ENCODE measurements around the gene RAP1GAP2.
"Not testable (repeated sequence)": the region's sequence is repeated elsewhere in the genome, so short reads cannot be mapped to it uniquely, and the experiment has no call there.

RAP1GAP2 gene

DNA sequence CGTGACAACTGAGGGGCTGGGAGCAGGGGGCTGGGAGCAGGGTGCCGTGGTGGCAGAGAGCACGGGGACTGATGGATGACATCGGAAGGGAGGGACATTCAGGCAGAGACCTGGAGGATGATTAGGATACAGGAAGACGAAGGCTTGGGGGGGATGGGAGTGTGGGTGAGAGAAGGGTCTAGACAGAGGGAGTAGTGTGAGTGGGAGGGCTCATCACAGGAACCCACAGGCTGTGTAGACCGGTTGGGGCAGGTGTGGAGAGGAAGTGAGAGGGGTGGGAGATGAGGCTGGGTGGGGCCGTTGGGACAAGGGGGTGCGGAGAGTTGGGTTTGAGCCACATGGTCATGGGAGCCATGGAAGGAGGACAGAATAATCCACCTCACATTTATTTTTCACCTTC, 83.8 kb downstream of the RAP1GAP2 start:
- in situ Hi-C loops (cut with MboI; ENCODE audit: low sequenced_read_pairs): no loop called here

DNA sequence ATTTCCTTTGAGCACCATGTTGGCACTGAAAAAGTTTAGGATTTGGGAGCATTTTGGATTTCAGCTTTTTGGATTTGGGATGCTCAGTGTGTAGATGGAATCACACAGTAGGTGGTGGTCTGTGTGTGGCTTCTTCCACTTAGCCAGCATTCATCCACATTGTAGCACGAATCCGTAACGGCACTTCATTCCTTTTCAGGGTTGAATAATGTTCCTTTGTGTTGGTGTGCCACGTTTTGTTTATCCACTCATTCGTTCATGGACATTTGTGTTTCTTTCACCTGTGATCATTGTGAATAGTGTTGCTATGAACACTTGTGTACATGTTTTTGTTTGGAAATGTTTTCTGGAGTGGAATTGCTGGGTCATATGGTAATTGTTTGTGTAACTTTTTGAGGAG, 85.1 kb downstream of the RAP1GAP2 start:
- in situ Hi-C loops (cut with MboI; ENCODE audit: low sequenced_read_pairs): no loop called here

DNA sequence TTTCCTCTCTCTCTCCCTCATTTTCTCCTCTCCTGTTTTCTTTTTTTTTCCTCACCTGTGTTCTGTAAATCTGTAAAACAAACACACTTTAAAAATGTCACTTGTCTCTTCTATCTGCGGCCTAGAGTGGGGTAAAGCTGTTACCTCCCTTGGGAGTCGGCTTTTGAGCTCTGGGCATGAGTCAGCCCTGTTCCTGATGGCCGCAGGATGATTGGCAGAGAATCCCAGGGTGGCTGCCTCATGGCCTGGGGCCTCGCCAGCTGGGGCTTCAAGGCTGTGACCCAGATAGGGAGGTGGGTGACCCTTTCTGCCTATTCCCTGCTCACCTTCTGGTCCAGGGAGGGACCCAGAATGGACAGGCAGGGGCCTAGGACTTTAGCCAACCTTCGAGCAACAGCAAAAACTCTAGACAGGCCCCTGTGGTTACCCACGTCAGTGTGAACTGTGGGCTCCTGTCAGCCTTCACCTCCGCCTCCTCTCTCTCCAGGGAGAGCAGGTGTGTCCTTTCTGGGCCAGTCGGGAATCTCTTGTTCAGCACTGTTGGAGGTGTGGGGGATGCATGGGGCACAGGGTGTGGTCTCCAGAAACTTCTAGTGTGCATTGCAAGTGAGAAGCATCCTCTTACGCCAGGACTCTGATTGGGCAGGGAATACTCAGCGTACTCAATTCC, 87.4 kb downstream of the RAP1GAP2 start:
- in situ Hi-C loops (cut with MboI; ENCODE audit: low sequenced_read_pairs): no loop called here

GRCh38 chr17:2885733-2886132, 89.5 kb downstream of the RAP1GAP2 start:
- in situ Hi-C loops (cut with MboI; ENCODE audit: low sequenced_read_pairs): no loop called here

DNA sequence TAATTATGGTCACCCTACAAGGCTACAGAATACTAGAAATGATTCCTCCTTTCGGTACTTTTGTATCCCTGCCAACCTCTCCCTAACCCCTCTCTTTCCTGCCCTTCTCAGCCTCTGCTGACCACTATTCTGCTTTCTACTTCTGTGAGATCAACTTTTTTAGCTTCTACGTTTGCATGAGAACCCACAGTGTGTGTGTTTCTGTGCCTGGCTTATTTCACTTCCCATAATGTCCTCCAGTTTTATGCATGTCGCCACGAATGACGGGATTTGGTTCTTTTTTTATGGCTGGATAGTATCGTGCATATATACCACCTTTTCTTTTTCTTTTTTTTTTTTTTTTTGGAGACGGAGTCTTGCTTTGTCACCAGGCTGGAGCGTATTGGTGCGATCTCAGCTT, 92.1 kb downstream of the RAP1GAP2 start:
- in situ Hi-C loops (cut with MboI; ENCODE audit: low sequenced_read_pairs): no loop called here

- in situ Hi-C loops (cut with MboI; ENCODE audit: low sequenced_read_pairs): no loop called here
These were observed 93.0 kb downstream of the RAP1GAP2 start for GRCh38 chr17:2889256-2889655.

- in situ Hi-C loops (cut with MboI; ENCODE audit: low sequenced_read_pairs): not testable (repeated sequence)
These were observed 94.5 kb downstream of the RAP1GAP2 start for GRCh38 chr17:2890778-2891177.

DNA sequence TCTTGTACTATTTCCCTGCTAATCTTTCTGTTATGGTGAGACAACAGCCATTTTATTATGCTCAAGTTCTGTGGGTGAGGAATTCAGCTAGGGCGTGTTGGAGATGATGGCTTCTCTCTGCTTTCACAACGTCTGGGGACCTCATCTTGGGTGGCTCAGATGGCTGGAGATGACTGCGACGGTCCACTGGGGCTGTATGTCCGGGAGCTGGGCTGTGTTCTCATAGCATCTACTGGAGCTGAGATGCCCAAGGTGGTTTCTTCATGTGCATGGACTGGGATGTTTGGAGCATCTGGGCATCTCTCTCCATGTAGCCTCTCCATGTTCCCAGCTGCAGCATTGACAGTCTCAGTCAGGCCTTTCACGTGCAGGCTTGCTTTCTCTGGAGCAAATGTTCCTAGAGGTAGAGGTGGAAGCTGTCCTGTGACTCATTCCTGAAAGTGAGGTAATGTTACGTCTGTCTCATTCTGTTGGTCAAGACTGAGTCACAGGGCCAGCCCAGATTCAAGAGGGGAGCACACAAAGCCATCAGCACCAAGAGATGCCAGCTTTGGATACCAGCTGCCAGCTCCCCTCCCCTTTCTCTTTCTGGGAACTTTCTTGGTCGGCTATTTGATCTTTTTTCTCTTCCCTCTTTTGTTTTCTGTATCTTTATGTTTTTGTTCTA, 96.2 kb downstream of the RAP1GAP2 start:
- in situ Hi-C loops (cut with MboI; ENCODE audit: low sequenced_read_pairs): no loop called here

- in situ Hi-C loops (cut with MboI; ENCODE audit: low sequenced_read_pairs): no loop called here
These were observed 97.2 kb downstream of the RAP1GAP2 start for GRCh38 chr17:2893422-2893914.

DNA sequence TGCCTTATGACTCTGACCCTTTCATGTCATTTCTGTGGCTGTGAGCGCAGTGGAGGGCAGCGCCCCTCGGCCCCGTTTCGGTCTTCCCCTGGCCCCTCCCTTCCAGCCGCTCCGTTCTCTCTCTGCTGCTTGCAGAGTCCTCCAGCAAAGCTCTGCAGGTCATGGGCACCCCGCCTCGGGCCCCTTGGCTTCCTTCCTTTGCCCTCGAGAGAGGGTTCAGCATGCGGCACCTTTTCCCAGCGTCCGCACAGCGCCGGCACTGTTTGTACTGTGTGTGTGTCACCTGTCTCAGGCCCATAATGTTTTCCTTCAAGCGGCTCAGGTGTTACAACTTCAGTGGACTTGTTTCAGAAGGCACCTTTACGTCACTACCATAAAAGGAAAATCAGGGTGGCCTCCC, 98.5 kb downstream of the RAP1GAP2 start:
- in situ Hi-C loops (cut with MboI; ENCODE audit: low sequenced_read_pairs): no loop called here

DNA sequence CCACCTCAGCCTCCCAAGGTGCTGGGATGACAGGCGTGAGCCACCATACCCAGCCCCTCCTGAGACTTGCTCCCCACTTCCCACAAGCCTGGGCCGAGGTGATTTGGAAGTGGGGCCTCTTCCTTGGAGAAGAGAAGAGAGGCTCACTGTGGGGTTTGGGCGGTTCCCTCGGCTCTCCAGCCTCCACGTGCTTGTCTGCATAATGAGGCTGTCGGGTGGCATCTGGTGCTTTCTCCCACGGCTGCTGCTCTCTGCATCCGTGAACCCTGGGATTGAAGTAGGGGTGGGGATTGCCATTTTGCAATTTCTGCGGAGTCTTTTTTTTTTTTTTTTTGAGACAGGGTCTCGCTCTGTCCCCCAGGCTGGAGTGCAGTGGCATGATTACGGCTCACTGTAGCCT, 101.4 kb downstream of the RAP1GAP2 start:
- in situ Hi-C loops (cut with MboI; ENCODE audit: low sequenced_read_pairs): no loop called here

- in situ Hi-C loops (cut with MboI; ENCODE audit: low sequenced_read_pairs): no loop called here
These were observed 102.2 kb downstream of the RAP1GAP2 start for GRCh38 chr17:2898255-2898926.

DNA sequence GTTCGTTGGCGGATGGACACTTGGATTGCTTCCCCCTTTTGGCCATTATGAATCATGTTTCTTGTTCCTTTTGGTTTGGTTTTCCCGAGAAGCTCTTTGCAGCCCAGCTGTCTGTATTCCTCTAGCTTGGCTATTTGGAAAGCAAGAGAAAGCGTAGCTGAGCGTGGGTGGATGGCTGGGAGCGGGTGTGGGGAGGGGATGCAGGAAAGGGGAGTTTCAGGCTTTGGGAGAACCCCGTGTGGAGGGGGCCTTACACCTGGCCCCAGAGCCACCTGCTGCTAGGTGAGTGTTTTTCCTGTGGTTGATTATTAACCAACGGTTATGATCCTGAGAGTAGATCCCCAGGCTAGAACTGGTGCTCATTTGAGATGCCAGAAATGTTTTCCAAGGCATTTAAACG, 103.7 kb downstream of the RAP1GAP2 start:
- in situ Hi-C loops (cut with MboI; ENCODE audit: low sequenced_read_pairs): no loop called here

DNA sequence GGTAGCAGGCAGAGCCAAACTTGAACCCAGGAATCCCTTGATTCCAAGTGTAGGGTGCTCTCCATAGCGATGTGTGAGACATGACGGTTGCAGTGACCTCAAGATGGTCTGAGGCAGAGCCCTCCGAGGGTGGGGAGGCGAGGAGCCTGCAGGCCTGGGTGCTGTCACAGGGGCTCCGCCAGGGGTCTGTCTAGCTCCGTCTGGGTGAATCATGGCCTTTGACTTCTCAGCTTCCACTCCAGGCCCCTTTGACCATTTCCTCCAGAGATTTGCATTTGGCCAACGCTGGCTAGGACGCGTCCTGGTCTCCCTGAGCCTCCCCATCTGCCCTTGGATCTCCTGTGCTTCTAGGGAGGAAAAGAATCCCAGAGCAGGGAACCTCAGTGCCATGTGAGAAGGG, 104.6 kb downstream of the RAP1GAP2 start:
- in situ Hi-C loops (cut with MboI; ENCODE audit: low sequenced_read_pairs): no loop called here

GRCh38 chr17:2901582-2901981, 105.3 kb downstream of the RAP1GAP2 start:
- in situ Hi-C loops (cut with MboI; ENCODE audit: low sequenced_read_pairs): no loop called here

DNA sequence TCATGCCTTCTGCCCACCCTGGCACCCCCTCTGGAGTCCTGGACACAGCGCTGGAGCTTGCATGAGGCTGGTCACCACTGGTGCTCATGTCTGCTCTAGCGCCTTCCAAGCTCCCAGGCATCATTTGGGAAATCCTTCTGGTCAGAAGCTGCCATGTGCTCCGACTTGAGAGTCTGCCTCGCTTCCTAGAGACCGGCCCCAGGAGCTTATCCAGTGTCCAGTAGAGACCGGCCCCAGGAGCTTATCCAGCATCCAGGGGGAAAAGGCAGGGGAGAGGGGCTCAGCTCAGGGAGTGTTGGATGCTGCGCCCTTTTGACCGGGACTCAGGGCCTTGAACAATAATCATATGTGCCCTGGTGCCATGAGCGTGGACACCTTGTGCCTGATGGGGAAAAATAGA, 106.3 kb downstream of the RAP1GAP2 start:
- in situ Hi-C loops (cut with MboI; ENCODE audit: low sequenced_read_pairs): no loop called here

- in situ Hi-C loops (cut with MboI; ENCODE audit: low sequenced_read_pairs): no loop called here
These were observed 107.1 kb downstream of the RAP1GAP2 start for GRCh38 chr17:2903193-2903974.

DNA sequence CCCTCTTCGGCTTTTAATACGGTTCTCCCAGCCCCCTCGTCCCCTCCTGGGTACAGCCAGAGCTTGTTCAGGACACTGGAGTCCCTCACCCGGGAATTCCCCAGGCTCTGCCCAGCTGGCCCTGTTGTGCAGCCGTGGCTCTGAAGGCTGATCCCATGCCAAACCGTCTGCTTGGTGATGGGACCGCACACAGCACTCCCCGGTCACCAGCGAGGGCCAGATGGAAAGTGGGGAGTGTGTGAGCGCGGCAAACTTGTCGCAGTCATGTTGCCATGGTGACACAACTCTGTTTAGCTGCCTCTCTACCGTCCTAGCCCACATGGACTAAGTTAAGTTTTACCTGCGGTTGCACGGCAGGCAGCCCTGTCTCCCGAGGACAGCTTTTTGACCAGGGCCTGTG, 107.9 kb downstream of the RAP1GAP2 start:
- in situ Hi-C loops (cut with MboI; ENCODE audit: low sequenced_read_pairs): no loop called here

GRCh38 chr17:2905269-2905668, 109.0 kb downstream of the RAP1GAP2 start:
- in situ Hi-C loops (cut with MboI; ENCODE audit: low sequenced_read_pairs): no loop called here

DNA sequence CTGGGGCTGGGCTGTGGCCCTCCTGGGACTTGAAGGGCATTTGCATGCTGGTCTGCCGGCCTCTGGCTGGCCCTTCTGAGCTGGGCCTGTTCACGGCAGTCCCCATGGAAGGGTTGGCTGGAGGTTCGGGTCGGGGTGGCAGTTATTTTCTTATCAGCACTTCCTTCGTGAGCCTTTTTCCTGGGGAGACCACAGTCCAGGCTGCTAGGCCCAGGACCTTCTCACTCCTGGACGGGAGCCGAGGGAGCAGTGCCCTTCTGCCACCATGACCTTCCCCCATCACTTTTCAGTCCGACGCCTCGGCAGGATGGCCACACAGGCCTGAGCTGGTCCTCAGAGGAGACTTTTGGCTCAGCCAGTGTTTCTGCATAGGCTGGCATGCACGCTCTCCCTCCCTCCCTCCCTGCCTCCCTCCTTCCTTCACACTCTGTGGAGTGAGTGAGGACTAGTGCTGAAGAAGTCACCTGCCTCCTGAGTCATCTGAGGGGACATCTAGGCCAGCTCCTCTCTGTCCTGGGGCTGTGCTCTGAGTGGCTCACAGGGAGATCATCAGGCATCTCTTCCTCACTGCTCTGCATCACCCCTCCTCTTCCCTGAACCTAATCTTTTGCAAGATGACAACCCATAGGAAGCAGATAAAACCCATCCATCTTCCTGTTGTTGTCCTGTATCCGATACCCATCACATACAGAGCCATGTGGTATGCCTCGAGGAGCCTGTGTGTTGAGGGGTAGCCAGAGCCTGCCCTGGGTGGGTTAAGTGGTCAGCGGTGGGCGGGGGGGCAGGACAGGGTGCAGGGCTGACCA, 109.7 kb downstream of the RAP1GAP2 start:
- in situ Hi-C loops (cut with MboI; ENCODE audit: low sequenced_read_pairs): no loop called here
